A549 (cell line): Measurements from ENCODE around the gene NSL1.
"Not testable (repeated sequence)": the region's sequence is repeated elsewhere in the genome, so short reads cannot be mapped to it uniquely, and the experiment has no call there.

Experiments
- CTCF ChIP-seq: fragments of >200 bp; sonication (Bioruptor Twin); formaldehyde crosslinking; IDR thresholded peaks from 3 replicates; pipeline ENCODE4 v1.5.1; 2016
- REST ChIP-seq: fragments of 200-600 bp; sonication (generic); IDR thresholded peaks from 2 replicates; pipeline ENCODE4 v1.6.1; 2016; ENCODE audit warnings: antibody characterized with exemption, mild to moderate bottlenecking, moderate library complexity
- TP53 ChIP-seq: fragments of 250-450 bp; sonication (Bioruptor Pico); IDR thresholded peaks from 2 replicates; pipeline ENCODE4 v1.5.0; 2021; ENCODE audit warnings: mild to moderate bottlenecking, moderate library complexity

GRCh38 chr1:212833211-212834207, 41.9 kb upstream of the NSL1 start:
- TF ChIP-seq CTCF; REST; TP53 (CRISPR knock-in tag): not testable (repeated sequence)
